Stimulated activated CD8-positive, alpha-beta memory T cell treated with anti-CD3 and anti-CD28 coated beads, Interleukin-2, amount 100 ng/mL, for 48 hours (primary cell): ENCODE data around the gene ITGBL1.
"Not testable (repeated sequence)": the region's sequence is repeated elsewhere in the genome, so short reads cannot be mapped to it uniquely, and the experiment has no call there.

ENCODE experiments used
- DNase-seq, 2 donors: peaks; one replicate each; pipeline ENCODE4 v3.0.0-alpha.2; 2020; ENCODE audit warnings: low read depth in 2 of 2

The ITGBL1 gene

DNA sequence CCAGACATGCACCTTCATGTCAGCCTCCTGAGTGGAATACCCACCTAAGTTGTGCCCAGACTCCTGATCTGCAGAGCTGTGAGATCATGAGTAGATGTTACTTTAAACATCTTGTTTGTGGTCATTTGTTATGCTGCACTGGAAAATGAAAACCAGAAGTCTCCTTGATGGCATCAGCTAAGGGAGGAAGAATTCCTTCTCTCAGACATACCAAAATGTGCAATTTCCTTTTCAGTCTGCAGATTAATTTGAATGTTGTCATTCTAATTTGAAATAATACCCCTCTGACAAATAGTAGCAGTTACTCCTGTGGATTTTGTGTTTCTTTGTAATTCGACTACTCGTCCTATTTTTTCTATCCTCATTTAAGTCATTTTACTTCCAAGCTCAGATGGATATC, 59.3 kb downstream of the ITGBL1 start:
- no peak for DNase-seq

GRCh38 chr13:101512650-101513049, 60.2 kb downstream of the ITGBL1 start:
- DNase-seq: no peak

- DNase-seq: no peak
Measured at GRCh38 chr13:101514100-101514499, 61.6 kb downstream of the ITGBL1 start.

DNA sequence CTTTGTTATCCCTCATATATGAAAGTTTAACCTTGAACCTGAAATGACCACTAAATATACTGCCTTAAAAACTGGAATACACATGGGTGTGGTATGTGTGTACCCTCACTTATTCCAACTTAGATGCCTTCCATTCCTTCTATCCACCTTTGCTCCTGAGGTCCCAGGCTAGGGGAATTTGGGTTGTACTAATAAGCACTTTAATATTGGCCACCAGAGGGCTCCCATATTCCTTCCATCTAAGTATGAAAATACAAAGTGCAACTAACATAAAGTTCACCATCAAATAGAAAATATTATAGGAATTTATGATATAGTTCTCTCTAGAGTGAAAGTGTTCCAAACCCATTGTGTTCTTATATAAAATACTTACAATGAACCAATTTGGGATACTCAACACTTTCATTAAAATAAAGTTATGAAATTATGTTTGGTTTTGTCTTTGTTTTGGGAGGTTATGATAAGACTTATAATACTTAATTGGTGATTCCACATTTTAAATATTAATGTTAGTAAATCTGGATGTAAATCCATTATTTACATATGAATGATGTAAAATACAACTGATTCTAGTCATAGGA, 62.3 kb downstream of the ITGBL1 start:
- no peak for DNase-seq

- no peak for DNase-seq
Measured at GRCh38 chr13:101515504-101515903, 63.0 kb downstream of the ITGBL1 start.

DNA sequence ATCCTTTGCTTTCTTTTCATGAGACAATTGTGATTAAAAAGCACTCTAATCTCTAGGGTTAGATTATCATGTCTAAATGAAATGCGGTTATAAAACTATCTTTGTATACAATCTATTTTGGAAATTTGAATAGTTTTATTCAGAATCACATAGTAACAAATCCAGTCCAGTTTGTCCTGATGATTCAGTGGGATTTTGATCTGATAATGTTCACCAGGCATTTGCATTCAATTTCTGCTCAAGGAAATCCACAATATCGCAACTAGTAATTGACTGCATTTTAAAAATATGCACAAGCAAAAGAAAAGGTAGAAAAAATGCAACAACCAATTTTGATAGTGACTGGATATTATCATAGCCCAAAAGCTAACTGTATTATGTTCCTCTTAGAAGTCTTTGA, 63.8 kb downstream of the ITGBL1 start:
- DNase-seq: no peak

DNA sequence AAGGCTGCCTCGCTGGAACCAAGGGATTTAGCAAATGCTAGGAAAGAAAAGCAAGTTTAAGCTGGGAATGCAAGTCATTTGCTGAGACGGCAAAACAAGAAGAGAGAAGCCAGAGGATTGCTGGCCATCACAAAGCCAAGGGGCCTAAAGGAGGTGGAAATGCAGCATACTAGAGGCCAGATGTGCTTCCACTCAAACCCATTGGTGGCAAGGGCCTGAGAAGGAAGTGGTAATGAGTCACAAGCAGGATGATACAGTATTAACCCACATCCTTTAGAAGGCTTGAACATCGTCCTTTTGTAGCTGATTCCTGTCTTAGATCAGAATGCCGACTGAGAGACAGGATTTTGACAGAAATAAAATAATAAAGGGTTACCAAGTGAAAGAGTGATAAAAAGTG, 68.2 kb downstream of the ITGBL1 start:
- no peak for DNase-seq

GRCh38 chr13:101521371-101521770, 68.9 kb downstream of the ITGBL1 start:
- DNase-seq: no peak

DNA sequence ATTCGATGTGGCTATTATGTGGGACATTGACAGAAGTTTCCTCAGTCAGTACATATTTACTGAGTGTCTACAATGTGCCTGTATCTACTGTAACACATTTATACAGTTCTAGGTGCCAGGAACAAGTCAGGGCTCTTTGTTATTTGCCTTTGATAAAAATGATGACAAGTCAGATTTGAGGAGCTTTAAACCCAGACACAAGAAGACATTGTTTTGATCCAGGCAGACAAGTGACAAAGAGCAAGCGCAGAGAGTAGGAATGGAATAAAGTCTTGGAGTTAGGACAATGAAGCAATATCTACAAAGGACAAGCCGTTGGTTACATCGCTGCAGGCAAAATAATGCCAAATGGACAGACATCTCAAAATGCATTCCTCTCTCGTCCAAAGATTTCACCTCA, 70.1 kb downstream of the ITGBL1 start:
- no peak for DNase-seq

- DNase-seq: no peak
Measured at GRCh38 chr13:101523154-101524131, 71.0 kb downstream of the ITGBL1 start.

DNA sequence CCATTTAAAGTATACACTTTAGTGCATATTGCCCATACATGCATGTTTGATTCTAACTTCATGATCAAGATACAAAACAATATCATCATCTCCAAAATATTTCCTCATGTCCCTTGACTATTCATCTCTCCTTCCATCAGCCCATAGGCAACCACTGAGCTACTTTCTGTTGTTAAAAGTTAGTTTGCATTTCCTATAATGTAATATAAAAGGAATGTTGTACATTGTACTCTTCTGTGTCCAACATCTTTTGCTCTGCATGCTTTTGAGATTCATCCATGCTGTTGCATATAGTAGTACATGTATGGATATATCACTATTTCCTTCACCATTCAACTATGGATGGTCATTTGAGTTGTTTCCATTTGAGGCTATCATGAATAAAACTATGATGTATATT, 74.7 kb downstream of the ITGBL1 start:
- DNase-seq: no peak

DNA sequence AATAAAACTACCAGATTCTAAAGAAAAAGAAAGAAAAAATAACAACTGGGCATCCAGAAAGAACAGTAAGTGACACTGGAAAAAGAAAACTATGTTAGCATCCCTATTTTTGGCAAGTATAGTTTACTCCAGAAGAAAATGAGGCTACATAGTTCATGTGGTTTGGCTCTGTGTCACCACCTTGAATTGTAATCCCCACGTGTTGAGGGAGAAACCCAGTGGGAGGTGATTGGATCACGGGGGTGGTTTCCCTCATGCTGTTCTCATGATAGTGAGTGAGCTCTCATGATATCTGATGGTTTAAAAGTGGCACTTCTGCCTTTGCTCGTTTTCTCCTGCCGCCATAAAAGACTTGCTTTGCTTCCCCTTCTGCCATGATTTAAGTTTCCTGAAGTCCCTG, 76.9 kb downstream of the ITGBL1 start:
- DNase-seq: no peak

DNA sequence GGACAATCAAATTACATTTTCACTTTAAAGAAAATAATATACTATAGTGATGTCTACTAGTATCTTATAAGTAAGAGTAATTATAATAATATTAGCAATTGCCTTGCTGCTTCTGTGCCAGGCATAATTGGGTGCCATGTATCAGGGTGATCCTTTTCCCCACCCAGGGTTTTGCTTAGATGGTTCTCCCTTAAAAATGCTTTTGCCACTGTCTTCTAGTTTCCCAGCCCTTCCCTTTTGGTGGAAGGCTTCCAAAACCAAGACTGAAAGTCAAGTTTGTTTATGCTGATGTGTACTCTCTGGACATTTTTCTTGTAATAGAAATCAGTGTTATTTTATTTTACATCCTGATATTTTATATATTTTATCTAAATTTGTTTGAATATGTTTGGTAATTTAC, 77.8 kb downstream of the ITGBL1 start:
- no peak for DNase-seq

- DNase-seq: no peak
Measured at GRCh38 chr13:101535192-101535746, 82.8 kb downstream of the ITGBL1 start.

DNA sequence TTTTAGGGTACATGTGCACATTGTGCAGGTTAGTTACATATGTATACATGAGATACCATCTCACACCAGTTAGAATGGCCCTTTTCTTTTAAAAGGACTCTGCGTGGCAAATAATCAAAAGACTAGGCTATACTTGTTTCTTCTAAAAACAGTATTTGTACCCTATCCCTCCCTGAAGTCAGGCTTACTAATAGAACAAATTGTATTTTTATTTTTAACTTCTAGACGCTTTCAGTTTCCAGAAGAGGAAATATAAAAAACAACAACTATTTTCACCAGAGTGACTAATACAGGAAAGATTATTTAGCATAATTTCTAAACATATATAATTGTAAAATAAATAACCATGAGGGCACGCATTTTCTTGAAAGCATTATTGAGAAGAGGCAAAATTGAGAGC, 83.6 kb downstream of the ITGBL1 start:
- no peak for DNase-seq

DNA sequence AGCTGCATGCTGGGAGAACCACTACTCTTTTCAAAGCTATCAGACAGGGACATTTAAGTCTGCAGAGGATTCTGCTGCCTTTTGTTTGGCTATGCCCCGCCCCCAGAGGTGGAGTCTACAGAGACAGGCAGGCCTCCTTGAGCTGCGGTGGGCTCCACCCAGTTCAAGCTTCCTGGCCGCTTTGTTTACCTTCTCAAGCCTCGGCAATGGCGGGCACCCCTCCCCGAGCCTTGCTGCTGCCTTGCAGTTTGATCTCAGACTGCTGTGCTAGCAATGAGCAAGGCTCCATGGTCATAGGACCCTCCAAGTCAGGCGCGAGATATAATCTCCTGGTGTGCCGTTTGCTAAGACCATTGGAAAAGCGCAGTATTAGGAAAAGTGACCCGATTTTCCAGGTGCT, 92.1 kb downstream of the ITGBL1 start:
- DNase-seq: not testable (repeated sequence)

- no peak for DNase-seq
Measured at GRCh38 chr13:101544979-101545378, 92.5 kb downstream of the ITGBL1 start.

GRCh38 chr13:101545521-101545920, 93.0 kb downstream of the ITGBL1 start:
- DNase-seq: no peak

- DNase-seq: no peak
Measured at GRCh38 chr13:101552286-101552685, 99.8 kb downstream of the ITGBL1 start.

GRCh38 chr13:101552786-101553185, 100.3 kb downstream of the ITGBL1 start:
- DNase-seq: no peak

DNA sequence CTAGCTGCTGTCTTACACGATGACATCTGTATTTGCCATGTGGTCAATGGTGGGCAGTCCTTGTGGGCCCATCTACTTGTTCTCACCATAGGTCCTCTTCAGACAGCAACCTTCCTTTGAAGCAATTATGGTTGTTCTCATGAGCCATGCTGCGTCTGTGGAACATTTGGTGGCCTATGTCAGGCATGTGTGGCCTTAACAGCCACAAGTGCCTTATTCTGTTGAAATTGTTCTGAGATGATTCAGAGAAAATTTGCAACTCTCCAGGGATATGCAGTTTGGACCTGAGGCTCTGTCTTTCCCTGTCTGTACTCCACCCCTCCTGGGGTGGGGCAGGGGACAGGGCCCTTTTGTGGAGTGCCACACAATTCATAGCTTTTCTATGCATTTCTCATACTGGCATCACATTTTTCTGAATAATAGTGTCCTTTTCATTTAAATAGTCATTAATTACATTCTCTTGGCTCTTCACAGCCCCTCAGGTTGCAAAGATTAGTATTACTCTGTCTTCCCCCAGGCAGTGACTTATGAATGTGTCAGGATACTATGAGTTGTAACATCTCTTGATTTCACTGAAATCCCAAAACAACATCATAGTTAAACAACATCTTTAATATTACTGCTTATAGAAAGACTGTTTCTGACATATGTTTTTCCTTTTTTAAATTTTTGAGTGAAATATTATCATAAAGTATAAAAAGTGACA, 102.1 kb downstream of the ITGBL1 start:
- DNase-seq: no peak

DNA sequence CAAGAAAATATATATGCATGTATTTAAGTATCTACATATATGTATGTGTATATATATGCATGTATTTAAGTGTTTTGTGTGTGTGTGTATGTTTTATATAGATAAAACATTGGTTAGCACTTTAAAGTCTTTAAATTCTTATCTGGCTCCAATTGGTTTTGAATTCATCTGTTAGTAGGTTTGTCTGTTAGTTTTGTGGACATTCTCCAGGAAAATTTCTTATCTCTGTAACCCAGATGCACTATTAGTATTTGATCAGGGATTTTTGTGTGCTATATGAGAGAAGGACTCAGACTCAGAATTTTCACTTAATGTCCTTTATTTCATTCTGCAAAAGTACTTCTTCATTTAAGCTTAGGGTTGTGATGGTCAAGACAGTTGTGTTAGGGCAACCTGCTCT, 103.1 kb downstream of the ITGBL1 start:
- DNase-seq: no peak
